ENCODE measurements around the gene MINAR2.

Gene MINAR2

GRCh38 chr5:129747572-129748407, at the start of gene MINAR2:
TSS of gene MINAR2 (plus strand) at chr5:129748094. CDS start at chr5:129748191, 97 bp downstream.
- DNase-seq (ENCODE audit: low read depth), result no peak

DNA sequence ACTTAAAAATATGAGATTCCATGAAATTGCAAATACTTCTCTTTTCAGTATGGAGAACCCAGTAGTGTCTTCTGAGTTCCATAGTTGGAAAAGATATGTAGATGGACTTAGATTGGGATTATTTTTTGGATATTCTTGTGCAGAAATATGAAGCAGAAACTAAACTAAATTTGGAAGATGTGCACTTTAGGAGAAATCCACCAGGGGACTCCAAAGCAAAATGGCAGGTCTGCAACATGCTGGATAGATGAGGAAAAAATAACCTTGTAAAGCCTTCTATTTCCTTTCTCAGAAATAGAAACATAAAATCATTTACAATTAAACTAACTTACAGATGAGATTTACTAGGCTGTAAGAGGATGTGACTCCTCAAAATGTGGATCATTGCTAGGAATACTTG, 49.2 kb upstream of the MINAR2 start:
- no peak for DNase-seq (ENCODE audit: low read depth)

DNA sequence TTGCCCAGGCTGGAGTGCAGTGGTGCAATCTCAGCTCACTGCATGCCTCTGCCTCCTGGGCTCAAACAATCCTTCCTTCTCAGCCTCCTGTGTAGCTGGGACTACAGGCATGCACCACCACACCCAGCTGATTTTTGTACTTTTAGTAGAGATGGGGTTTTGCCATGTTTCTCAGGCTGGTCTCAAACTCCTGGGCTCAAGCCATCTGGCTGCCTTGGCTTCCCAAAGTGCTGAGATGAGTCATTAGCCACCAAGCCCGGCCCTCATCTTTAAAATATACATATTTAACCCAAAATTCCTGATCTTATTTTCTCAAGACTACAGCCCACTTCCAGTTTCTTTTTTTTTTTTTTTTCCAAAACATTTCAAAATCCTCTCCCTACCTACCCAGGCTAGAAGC, 31.7 kb upstream of the MINAR2 start:
- no peak for DNase-seq (ENCODE audit: low read depth)

GRCh38 chr5:129716651-129717050, 31.2 kb upstream of the MINAR2 start:
- no peak for DNase-seq (ENCODE audit: low read depth)

DNA sequence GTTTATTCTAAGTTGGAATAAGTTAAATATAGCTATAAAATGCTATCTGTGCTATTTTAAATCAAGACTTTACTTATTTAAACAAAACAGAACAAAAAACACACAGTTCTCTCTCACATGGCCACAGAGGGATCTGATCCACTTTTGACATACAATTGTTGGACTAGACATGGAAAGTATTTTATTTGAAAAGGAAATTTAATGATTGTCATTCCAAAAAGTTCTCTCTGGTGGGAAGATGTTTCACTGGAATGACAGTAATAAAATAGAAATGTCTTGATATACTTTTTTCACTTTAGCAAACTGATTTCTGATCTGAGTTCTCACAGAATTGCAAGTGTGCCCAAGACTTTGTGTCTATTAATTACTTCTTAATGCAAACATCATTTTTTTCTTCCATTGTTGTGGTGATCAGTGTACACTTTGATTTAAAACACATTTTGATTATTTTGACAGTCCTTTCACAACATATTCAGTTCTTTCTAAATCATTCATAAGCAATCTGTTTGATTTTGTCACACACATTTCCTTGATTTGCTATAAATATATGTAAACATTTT, 30.1 kb upstream of the MINAR2 start:
- DNase-seq (ENCODE audit: low read depth), result no peak

GRCh38 chr5:129718471-129719090, 29.3 kb upstream of the MINAR2 start:
- no peak for DNase-seq (ENCODE audit: low read depth)

GRCh38 chr5:129724222-129724621, 23.7 kb upstream of the MINAR2 start:
- no peak for DNase-seq (ENCODE audit: low read depth)

DNA sequence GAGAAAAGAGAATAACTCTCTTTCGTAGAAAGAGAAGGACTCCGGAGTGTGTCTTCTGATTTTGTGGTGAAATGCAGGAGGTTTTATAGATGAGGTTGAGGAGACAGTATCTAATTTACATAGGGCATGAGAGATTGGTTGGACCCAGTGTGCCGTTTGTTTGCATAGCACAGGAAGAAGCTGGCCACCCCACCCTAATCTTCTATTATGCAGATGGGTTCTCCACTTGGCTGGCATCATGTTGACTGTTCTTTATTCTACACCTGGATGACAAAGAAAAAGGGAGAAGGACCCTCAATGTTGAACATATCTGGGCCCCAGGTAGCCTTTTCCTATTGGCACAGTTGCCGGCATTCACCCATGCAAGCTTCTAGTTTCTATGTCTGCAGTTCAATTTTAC, 23.2 kb upstream of the MINAR2 start:
- DNase-seq (ENCODE audit: low read depth), result no peak

DNA sequence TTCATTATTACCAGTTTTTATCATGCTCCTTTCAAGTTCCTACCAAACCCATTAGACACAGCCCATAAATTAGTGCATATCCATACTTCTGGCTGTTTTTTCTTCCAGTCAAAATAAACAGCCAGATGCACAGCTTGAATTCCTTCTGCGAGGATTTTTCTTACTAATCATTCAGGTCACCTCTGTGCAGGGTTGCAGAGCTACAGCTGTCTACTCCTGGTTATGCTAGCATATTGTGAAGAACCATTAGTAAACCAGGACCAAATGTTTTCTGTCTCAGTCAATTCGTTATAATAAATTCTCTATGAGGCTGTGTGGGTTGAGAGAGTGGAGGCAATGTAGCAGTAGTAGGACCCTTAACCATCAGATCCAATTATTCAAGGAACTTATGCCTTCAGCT, 8.1 kb upstream of the MINAR2 start:
- no peak for DNase-seq (ENCODE audit: low read depth)

GRCh38 chr5:129743541-129744187, 4.2 kb upstream of the MINAR2 start:
- DNase-seq (ENCODE audit: low read depth), result no peak

- no peak for DNase-seq (ENCODE audit: low read depth)
Observed at GRCh38 chr5:129745997-129746396, 1.9 kb upstream of the MINAR2 start.

GRCh38 chr5:129746876-129747275, 1.0 kb upstream of the MINAR2 start:
- no peak for DNase-seq (ENCODE audit: low read depth)

DNA sequence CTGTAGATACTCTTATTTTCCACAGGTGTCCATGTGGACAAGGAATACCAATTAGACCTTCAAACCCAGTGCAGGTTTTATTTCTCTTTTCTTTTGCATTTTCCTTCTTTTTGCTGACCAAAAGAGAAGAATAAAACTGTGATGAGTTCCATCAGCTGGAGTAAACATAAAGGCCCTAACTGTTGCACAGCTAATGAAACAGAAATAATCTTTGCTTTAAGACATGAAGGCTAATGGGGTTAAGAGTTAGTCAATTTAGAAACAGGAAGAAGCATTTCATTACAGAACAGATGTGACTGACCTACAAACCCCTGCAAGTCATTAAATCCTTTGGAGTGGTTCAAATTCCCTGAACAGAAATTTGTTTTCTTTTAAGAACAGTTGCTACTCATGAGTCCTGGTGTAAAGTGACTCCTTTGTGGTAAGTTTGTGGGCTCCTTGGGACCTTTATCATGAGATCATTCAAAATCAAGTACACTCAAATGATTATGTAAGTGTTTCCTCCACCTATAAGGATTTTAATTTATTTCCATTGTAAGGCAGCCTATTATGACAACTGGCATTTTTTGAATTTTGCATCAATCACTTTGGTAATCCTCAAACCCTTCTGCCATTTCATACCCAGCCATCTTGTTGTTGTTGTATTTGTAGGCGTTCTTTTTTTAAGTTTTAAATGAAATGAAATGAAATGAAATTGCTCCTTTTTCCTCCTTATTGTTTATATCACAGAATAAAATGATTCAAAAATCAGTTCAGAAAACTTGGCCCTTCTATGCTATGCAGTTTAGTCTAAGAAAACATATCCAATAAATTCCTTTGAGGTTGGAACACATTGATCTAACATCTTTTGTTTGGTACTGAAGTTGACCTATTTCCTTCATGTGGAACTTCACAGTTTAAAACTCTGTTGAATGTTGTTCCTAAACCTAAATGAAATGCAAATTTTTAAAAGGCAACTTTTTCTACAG, 1.3 kb downstream of the MINAR2 start:
- no peak for DNase-seq (ENCODE audit: low read depth)

GRCh38 chr5:129760636-129761325, 12.9 kb downstream of the MINAR2 start:
- no peak for DNase-seq (ENCODE audit: low read depth)

DNA sequence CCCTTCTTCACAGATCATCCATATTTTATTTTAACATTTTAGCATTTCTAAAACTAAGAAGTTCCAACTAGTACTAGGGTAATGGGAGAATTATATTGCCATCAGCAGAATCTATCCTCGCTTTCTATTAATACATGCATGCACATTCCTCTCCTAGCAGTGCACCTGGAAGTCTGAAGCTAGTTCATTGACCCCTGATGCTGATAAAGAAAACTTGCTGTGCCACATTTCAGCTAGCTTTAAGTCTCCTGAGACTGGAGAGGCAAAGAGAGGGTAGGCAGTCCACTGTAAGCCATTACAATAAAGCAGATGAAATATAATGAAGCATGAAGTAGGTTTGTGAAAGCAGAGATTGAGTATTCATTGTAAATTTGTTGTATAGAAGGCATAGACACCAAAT, 15.8 kb downstream of the MINAR2 start:
- DNase-seq (ENCODE audit: low read depth), result no peak

DNA sequence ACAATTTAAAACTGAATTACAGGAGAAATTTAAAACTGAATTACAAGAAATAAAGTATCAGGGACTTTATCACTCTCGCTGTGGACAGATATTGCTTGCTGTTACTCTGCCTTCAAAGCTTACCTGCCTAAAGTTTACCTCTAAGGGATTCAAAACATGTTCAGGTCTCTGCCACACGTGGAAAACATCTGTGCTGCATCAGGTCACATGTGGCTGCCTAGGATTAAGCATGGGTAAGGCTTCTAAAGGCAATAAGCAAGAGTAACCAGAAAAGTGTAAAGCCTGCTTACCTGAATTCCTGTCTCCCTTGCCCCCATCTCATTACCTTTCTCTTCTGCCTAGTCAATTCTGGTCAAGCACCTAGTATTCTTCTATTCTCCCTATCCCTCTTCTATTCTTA, 18.9 kb downstream of the MINAR2 start:
- DNase-seq (ENCODE audit: low read depth), result no peak

DNA sequence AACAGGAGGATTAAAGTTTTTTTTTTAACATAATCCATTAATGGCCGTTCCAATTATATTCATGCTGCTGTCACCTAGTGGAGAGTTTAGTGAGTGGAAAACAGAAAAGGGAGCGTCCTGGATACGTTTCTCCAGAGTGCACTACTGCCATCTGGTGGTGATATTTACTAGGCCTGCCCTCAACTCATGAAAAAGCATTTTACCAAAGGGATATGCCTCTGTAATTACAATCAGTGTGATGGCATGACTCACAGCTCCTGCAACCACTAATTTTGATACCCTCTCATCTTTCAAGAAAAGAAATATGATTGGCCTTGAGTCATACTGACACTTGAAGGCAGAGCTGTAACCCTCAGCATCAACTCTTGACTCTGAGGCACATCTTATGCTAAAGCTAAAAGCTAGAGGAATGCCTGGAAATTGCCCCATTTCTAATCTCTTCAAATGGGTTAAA, 20.1 kb downstream of the MINAR2 start:
- no peak for DNase-seq (ENCODE audit: low read depth)

- no peak for DNase-seq (ENCODE audit: low read depth)
Observed at GRCh38 chr5:129768735-129769134, 20.8 kb downstream of the MINAR2 start.

GRCh38 chr5:129770024-129770820, 22.3 kb downstream of the MINAR2 start:
- DNase-seq (ENCODE audit: low read depth), result no peak
